OCI-LY3 (cell line): ENCODE data around the gene MYLK.
"Not testable (repeated sequence)": the region's sequence is repeated elsewhere in the genome, so short reads cannot be mapped to it uniquely, and the experiment has no call there.

Experiments
- H2AFZ ChIP-seq: fragments of 200-600, 300-600 bp; shearing (Covaris generic); 2 replicates; pipeline ENCODE4 v1.6.0; 2014; ENCODE audit warnings: antibody characterized with exemption, low read depth, low read length
- H3K27ac ChIP-seq: fragments of 200-600, 300-600 bp; sonication (generic); 2 replicates; pipeline ENCODE4 v1.5.1; 2014; ENCODE audit warnings: mild to moderate bottlenecking, low read length, moderate library complexity, mixed read lengths
- H3K27me3 ChIP-seq: fragments of 200-600, 300-600 bp; sonication (generic); 2 replicates; pipeline ENCODE4 v1.6.1; 2014; ENCODE audit warnings: low read depth, low read length, mixed read lengths
- H3K36me3 ChIP-seq: fragments of 200-600, 300-600 bp; sonication (generic); replicated peaks from 2 replicates; pipeline ENCODE3; 2014; ENCODE audit warnings: low read depth, low read length, mixed read lengths
- H3K4me1 ChIP-seq: fragments of 300-600, 200-600 bp; sonication (generic); 2 replicates; pipeline ENCODE4 v1.6.1; 2014; ENCODE audit warnings: low read length, mixed read lengths
- H3K4me2 ChIP-seq: fragments of 200-600, 300-600 bp; sonication (generic); 2 replicates; pipeline ENCODE4 v1.6.1; 2014; ENCODE audit warnings: low read length, mixed read lengths
- H3K4me3 ChIP-seq: fragments of 300-600, 200-600 bp; sonication (generic); 2 replicates; pipeline ENCODE4 v1.5.1; 2014; ENCODE audit warnings: antibody characterized with exemption, mild to moderate bottlenecking, low read length, moderate library complexity
- H3K79me2 ChIP-seq: fragments of 300-600, 200-600 bp; shearing (Covaris generic); 2 replicates; pipeline ENCODE4 v1.6.1; 2014; ENCODE audit warnings: mild to moderate bottlenecking, low read length, mixed read lengths
- H3K9ac ChIP-seq: fragments of 300-600, 200-600 bp; shearing (Covaris generic); 2 replicates; pipeline ENCODE4 v1.6.0; 2014; ENCODE audit warnings: mild to moderate bottlenecking, low read length, moderate library complexity
- H3K9me3 ChIP-seq: fragments of 200-600, 300-600 bp; shearing (Covaris generic); 2 replicates; pipeline ENCODE4 v1.6.1; 2014; ENCODE audit warnings: low read length, mixed read lengths; ENCODE audit not compliant: insufficient read depth
- H4K20me1 ChIP-seq: fragments of 200-600, 300-600 bp; sonication (generic); 2 replicates; pipeline ENCODE4 v1.6.1; 2016; ENCODE audit warnings: low read length, mixed read lengths; ENCODE audit not compliant: insufficient read depth
- CTCF ChIP-seq: fragments of 200-600, 300-600 bp; sonication (generic); IDR thresholded peaks from 2 replicates; pipeline ENCODE4 v1.5.1; 2014; ENCODE audit warnings: antibody characterized with exemption, low read length, low read depth
- EZH2phosphoT487 ChIP-seq: fragments of 200-600 bp; shearing (Covaris generic); IDR thresholded peaks from 2 replicates; pipeline ENCODE4 v1.6.1; 2018; ENCODE audit warnings: antibody characterized with exemption, mixed run types, low read depth

The MYLK gene

GRCh38 chr3:123702720-123703119 lies 181.4 kb downstream of the MYLK start:
- Histone ChIP-seq H3K4me1 (no peaks in the 10 kb centered on the region), H3K9ac (no peak overlapping the region), H3K27me3 (no peaks in the 10 kb centered on the region; the same call in 1 of the 2 replicates), H3K9me3 (no peaks in the 10 kb centered on the region), H4K20me1 (no peaks in the 10 kb centered on the region), H2AFZ (no peak overlapping the region), H3K27ac (no peak overlapping the region), H3K4me3 (no peak overlapping the region), H3K36me3 (no peaks in the 10 kb centered on the region), H3K4me2 (no peak overlapping the region), H3K79me2 (no peaks in the 10 kb centered on the region)
- TF ChIP-seq CTCF (no peak), EZH2phosphoT487 (no peak)

- H2AFZ ChIP-seq, H3K9ac ChIP-seq, H3K27me3 ChIP-seq, H3K4me2 ChIP-seq, H3K4me1 ChIP-seq, H4K20me1 ChIP-seq, H3K27ac ChIP-seq, H3K9me3 ChIP-seq, H3K36me3 ChIP-seq, H3K4me3 ChIP-seq, H3K79me2 ChIP-seq: not testable (repeated sequence)
- TF ChIP-seq CTCF: peak; percentile 51
Measured at GRCh38 chr3:123702057-123702456, 182.1 kb downstream of the MYLK start.

- Histone ChIP-seq H3K4me2 (no peak overlapping the region), H3K36me3 (no peaks in the 10 kb centered on the region), H4K20me1 (no peaks in the 10 kb centered on the region), H3K9ac (no peak overlapping the region), H3K4me1 (no peaks in the 10 kb centered on the region), H3K4me3 (no peak overlapping the region), H3K9me3 (no peaks in the 10 kb centered on the region), H3K27me3 (no peaks in the 10 kb centered on the region; the same call in 1 of the 2 replicates), H3K79me2 (no peaks in the 10 kb centered on the region), H3K27ac (no peak overlapping the region), H2AFZ (no peak overlapping the region)
- TF ChIP-seq EZH2phosphoT487: no peak
- TF ChIP-seq CTCF: no peak
Measured at GRCh38 chr3:123700791-123701722, 183.1 kb downstream of the MYLK start.

- Histone ChIP-seq H4K20me1 (no peaks in the 10 kb centered on the region), H3K27me3 (no peaks in the 10 kb centered on the region; the same call in 1 of the 2 replicates), H3K79me2 (no peaks in the 10 kb centered on the region), H3K4me2 (no peak overlapping the region), H3K4me3 (no peak overlapping the region), H3K27ac (no peak overlapping the region), H3K9ac (no peak overlapping the region), H3K4me1 (no peaks in the 10 kb centered on the region), H3K9me3 (no peaks in the 10 kb centered on the region), H3K36me3 (no peaks in the 10 kb centered on the region), H2AFZ (no peak overlapping the region)
- TF ChIP-seq EZH2phosphoT487 (no peak), CTCF (no peak)
Measured at GRCh38 chr3:123698813-123699212, 185.3 kb downstream of the MYLK start.
